ENCODE data around the gene PTOV1.

The PTOV1 gene

DNA sequence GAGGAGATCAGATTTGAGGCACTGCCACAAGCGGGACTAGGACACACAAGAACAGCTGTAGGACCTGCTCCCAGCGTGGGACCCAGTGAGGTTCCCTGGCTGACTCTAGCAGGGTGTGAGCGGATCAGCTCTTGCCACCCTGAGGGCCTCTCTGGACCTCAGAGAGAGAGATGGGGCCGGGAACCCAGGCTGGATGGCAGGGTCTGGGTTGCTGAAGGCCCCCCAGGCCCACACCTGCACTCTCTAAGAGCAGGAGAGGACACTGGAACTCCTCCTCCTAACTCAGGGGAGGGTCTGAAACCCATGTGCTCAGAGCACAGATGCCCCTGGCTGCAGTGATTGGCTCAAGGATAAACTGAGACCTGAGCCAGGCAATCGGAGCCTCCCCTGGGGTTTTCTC lies 59.2 kb downstream of the PTOV1 start:
- H3K27me3 Mint-ChIP-seq (ENCODE audit: low read depth), result no peaks in the 10 kb centered on the region
- TF ChIP-seq CTCF (IDR thresholded peaks at IDR 0.05; ENCODE audit: unreplicated experiment in 3 of 3), result no peak
- no peaks in the 10 kb centered on the region for H3K9me3 Mint-ChIP-seq
- H3K36me3 Mint-ChIP-seq (ENCODE audit: low read depth), result peaks cover 62% of the 10 kb centered on the region
- no peak overlapping the region for H3K4me3 Mint-ChIP-seq
- H3K27ac Mint-ChIP-seq, result no peak overlapping the region
- H3K4me1 Mint-ChIP-seq, result peaks cover 17% of the 10 kb centered on the region

Data from nephron (organoid).